CD4-positive, alpha-beta T cell treated with Interleukin-15 for 4 hours (primary cell): Measurements from ENCODE around the gene SSH2.
"Not testable (repeated sequence)": the region's sequence is repeated elsewhere in the genome, so short reads cannot be mapped to it uniquely, and the experiment has no call there.

Source experiments
- DNase-seq: peaks from one replicate; pipeline ENCODE4 v3.0.0-alpha.2; 2020; ENCODE audit warnings: low spot score

The SSH2 gene

GRCh38 chr17:29837531-29837930, 92.5 kb downstream of the SSH2 start:
- DNase-seq: no peak

GRCh38 chr17:29836643-29837042, 93.4 kb downstream of the SSH2 start:
- no peak for DNase-seq

GRCh38 chr17:29835435-29836351, 94.3 kb downstream of the SSH2 start:
- no peak for DNase-seq

- DNase-seq: no peak
Measured at GRCh38 chr17:29833801-29834200, 96.2 kb downstream of the SSH2 start.

- no peak for DNase-seq
Measured at GRCh38 chr17:29828676-29829284, 101.2 kb downstream of the SSH2 start.

- no peak for DNase-seq
Measured at GRCh38 chr17:29827179-29827578, 102.8 kb downstream of the SSH2 start.

- DNase-seq: no peak
Measured at GRCh38 chr17:29826114-29826692, 103.8 kb downstream of the SSH2 start.

- no peak for DNase-seq
Measured at GRCh38 chr17:29825604-29826003, 104.4 kb downstream of the SSH2 start.

- DNase-seq: no peak
Measured at GRCh38 chr17:29821897-29822296, 108.1 kb downstream of the SSH2 start.

- no peak for DNase-seq
Measured at GRCh38 chr17:29820425-29820824, 109.6 kb downstream of the SSH2 start.

- DNase-seq: peak; percentile 74
Measured at GRCh38 chr17:29807520-29808361, 122.3 kb downstream of the SSH2 start.

GRCh38 chr17:29802246-29802645, 127.8 kb downstream of the SSH2 start:
- no peak for DNase-seq

GRCh38 chr17:29800457-29800856, 129.6 kb downstream of the SSH2 start:
- DNase-seq: no peak

GRCh38 chr17:29796652-29797051, 133.4 kb downstream of the SSH2 start:
- DNase-seq: no peak

GRCh38 chr17:29793501-29793900, 136.5 kb downstream of the SSH2 start:
- DNase-seq: no peak

- DNase-seq: no peak
Measured at GRCh38 chr17:29791336-29792080, 138.5 kb downstream of the SSH2 start.

GRCh38 chr17:29789196-29790170, 140.5 kb downstream of the SSH2 start:
- DNase-seq: no peak

- no peak for DNase-seq
Measured at GRCh38 chr17:29787995-29788394, 142.0 kb downstream of the SSH2 start.

GRCh38 chr17:29782917-29783316, 147.1 kb downstream of the SSH2 start:
- DNase-seq: no peak

- DNase-seq: not testable (repeated sequence)
Measured at GRCh38 chr17:29779812-29780190, 150.2 kb downstream of the SSH2 start.
